Colonic mucosa (tissue), 4 donors: ENCODE measurements around the gene TANGO6. TPM values are rescaled to one million over a fixed set of nuclear protein-coding genes. Genes with fewer than 3 reads are reported as not detected.
A peak's percentile ranks its signal among the peaks of the same experiment; 100 is the strongest.

ENCODE experiments used
- DNase-seq: peaks from one replicate; pipeline ENCODE4 v3.0.0-alpha.2; 2020
- H3K27ac ChIP-seq: fragments of 200-600 bp; one replicate; pipeline ENCODE4 v1.8.0; 2021
- H3K27me3 ChIP-seq: fragments of 200-600 bp; one replicate; pipeline ENCODE4 v1.8.0; 2021
- H3K36me3 ChIP-seq: fragments of 200-600 bp; one replicate; pipeline ENCODE4 v1.8.0; 2021
- H3K4me1 ChIP-seq: fragments of 200-600 bp; one replicate; pipeline ENCODE4 v1.8.0; 2021; ENCODE audit warnings: mild to moderate bottlenecking
- H3K4me3 ChIP-seq: fragments of 200-600 bp; one replicate; pipeline ENCODE4 v1.8.0; 2021
- H3K9ac ChIP-seq, 2 donors: one replicate each; pipeline ENCODE4 v1.7.0; 2013; ENCODE audit warnings: control low read depth in 2 of 2, low read depth in 2 of 2, low read length in 2 of 2
- H3K9me3 ChIP-seq: fragments of 200-600 bp; one replicate; pipeline ENCODE4 v1.8.0; 2021
- CTCF ChIP-seq: fragments of 200-600 bp; IDR thresholded peaks from one replicate; pipeline ENCODE4 v1.8.0; 2022; ENCODE audit warnings: antibody characterized with exemption, mild to moderate bottlenecking
- intact Hi-C: fragments of 100-400 bp; cut with DNase I; formaldehyde crosslinking; loops from one replicate; pipeline ENCODE4 v1.14.1; 2022
- total RNA-seq, 2 donors: library from RNA; stranded (reverse); fragmentation: NEBNext Ultra II Directional in 1 of 2; extraction: Animal tissue kit (Norgen Biotek cat#: 25700) in 1 of 2; gene quantifications; one replicate each; pipeline ENCODE4 v1.2.1, GENCODE V29; 2021
- donor health status: healthy.
- donor health status: DM: no; HTN: no; CAD: no.
- donor health status: DM: no; HTN: no; CAD: no.

The TANGO6 gene
- total RNA-seq, 2 donors from 2014 or later: 6.6 to 10.1 TPM

GRCh38 chr16:68921637-68922036 lies 78.3 kb downstream of the TANGO6 start:
- no peaks in the 10 kb centered on the region for H3K4me1 ChIP-seq
- H3K9ac ChIP-seq: no peak overlapping the region
- H3K4me3 ChIP-seq: no peak overlapping the region
- peak; percentile 36 for DNase-seq
- no peaks in the 10 kb centered on the region for H3K36me3 ChIP-seq
- no peak overlapping the region for H3K27ac ChIP-seq
- TF ChIP-seq CTCF: no peak
- intact Hi-C loops: no loop called here
- H3K27me3 ChIP-seq: no peaks in the 10 kb centered on the region
- no peaks in the 10 kb centered on the region for H3K9me3 ChIP-seq

GRCh38 chr16:68923116-68923515 lies 79.8 kb downstream of the TANGO6 start:
- DNase-seq: no peak
- no peaks in the 10 kb centered on the region for H3K36me3 ChIP-seq

GRCh38 chr16:68927018-68927417 lies 83.7 kb downstream of the TANGO6 start:
- no peak overlapping the region for H3K27ac ChIP-seq
- intact Hi-C loops: no loop called here
- H3K27me3 ChIP-seq: no peaks in the 10 kb centered on the region
- H3K9me3 ChIP-seq: no peaks in the 10 kb centered on the region
- DNase-seq: no peak
- no peak overlapping the region for H3K4me3 ChIP-seq
- H3K4me1 ChIP-seq: no peaks in the 10 kb centered on the region
- H3K36me3 ChIP-seq: no peaks in the 10 kb centered on the region
- peak overlapping the region in 1 of 2 donors; percentile 14 for H3K9ac ChIP-seq
- TF ChIP-seq CTCF: no peak

More at GRCh38 chr16:68923116-68923515, 79.8 kb downstream of the TANGO6 start:
- no peak overlapping the region for H3K4me3 ChIP-seq
- intact Hi-C loops: no loop called here
- H3K9ac ChIP-seq: no peak overlapping the region
- H3K27ac ChIP-seq: no peak overlapping the region
- H3K4me1 ChIP-seq: no peaks in the 10 kb centered on the region
- TF ChIP-seq CTCF: no peak
- no peaks in the 10 kb centered on the region for H3K27me3 ChIP-seq
- H3K9me3 ChIP-seq: no peaks in the 10 kb centered on the region

GRCh38 chr16:68931196-68931595 lies 87.9 kb downstream of the TANGO6 start:
- H3K9ac ChIP-seq: no peak overlapping the region
- no peak for TF ChIP-seq CTCF
- no peaks in the 10 kb centered on the region for H3K27me3 ChIP-seq
- no peaks in the 10 kb centered on the region for H3K9me3 ChIP-seq
- no peak for DNase-seq
- no peak overlapping the region for H3K4me3 ChIP-seq
- H3K27ac ChIP-seq: peak overlapping the region; percentile 73
- no peaks in the 10 kb centered on the region for H3K36me3 ChIP-seq
- H3K4me1 ChIP-seq: no peaks in the 10 kb centered on the region
- intact Hi-C loops: no loop called here

DNA sequence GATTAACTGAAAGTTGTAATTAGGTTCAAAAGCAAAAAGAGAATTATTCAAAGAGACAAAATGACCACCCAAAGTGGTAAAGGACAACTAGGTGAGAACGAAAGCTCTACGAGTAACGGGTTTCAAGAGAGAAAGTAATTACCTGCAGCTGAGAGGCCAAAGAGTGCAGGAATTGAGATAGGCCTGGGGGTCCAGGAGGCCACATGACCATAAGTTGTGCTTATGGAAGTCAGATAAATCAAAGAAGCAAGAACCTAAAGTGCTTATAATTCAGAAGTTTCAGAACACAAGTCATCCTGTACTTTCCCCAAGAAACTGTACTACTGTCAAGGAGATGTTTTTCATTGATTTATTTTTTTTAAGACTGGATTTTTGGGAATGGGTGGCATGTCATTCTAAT lies 91.1 kb downstream of the TANGO6 start:
- TF ChIP-seq CTCF: no peak
- Histone ChIP-seq H3K36me3 (no peaks in the 10 kb centered on the region), H3K27ac (no peak overlapping the region), H3K4me1 (no peaks in the 10 kb centered on the region), H3K9ac (no peak overlapping the region), H3K9me3 (no peaks in the 10 kb centered on the region), H3K27me3 (no peaks in the 10 kb centered on the region), H3K4me3 (no peak overlapping the region)
- DNase-seq: no peak
- intact Hi-C loops: no loop called here

GRCh38 chr16:68935008-68935407 lies 91.7 kb downstream of the TANGO6 start:
- Histone ChIP-seq H3K9me3 (no peaks in the 10 kb centered on the region), H3K9ac (no peak overlapping the region), H3K36me3 (no peaks in the 10 kb centered on the region), H3K4me1 (no peaks in the 10 kb centered on the region), H3K27me3 (no peaks in the 10 kb centered on the region), H3K4me3 (no peak overlapping the region), H3K27ac (no peak overlapping the region)
- TF ChIP-seq CTCF: no peak
- intact Hi-C loops: no loop called here
- DNase-seq: no peak
